H1 (cell line): ENCODE data around the gene APLP2. TPM values are rescaled to one million over a fixed set of nuclear protein-coding genes. Genes with fewer than 3 reads are reported as not detected.

Source experiments
- CHD2 ChIP-seq: IDR thresholded peaks from 2 replicates; pipeline ENCODE4 v1.6.1; 2012; ENCODE audit warnings: low read length, improper control_type of control experiment
- CHD7 ChIP-seq: fragments of 300-600 bp; sonication (generic); IDR thresholded peaks from 2 replicates; pipeline ENCODE4 v1.7.1; 2012; ENCODE audit warnings: low read length, moderate library complexity, mild to moderate bottlenecking, inconsistent platforms; ENCODE audit not compliant: insufficient replicate concordance
- EGR1 ChIP-seq: IDR thresholded peaks from 2 replicates; pipeline ENCODE4 v1.6.1; 2011; ENCODE audit warnings: low read depth, low read length, borderline replicate concordance
- EP300 ChIP-seq, 2 experiments: IDR thresholded peaks; 1 replicate in 1 of 2; 2 replicates in 1 of 2; pipeline ENCODE4 v1.6.1; 2011 to 2012; ENCODE audit warnings: low read depth in 2 of 2, low read length in 2 of 2, mild to moderate bottlenecking in 2 of 2, borderline replicate concordance in 1 of 2, inconsistent platforms in 1 of 2, moderate library complexity in 1 of 2
- PHF8 ChIP-seq: fragments of 200-600 bp; sonication (generic); conservative IDR thresholded peaks from 2 replicates; pipeline ENCODE4 v1.7.1; 2012; ENCODE audit warnings: low read depth, mild to moderate bottlenecking, inconsistent platforms, low read length, moderate library complexity
- YY1 ChIP-seq: IDR thresholded peaks from 2 replicates; pipeline ENCODE4 v1.6.1; 2011; ENCODE audit warnings: low read depth, mild to moderate bottlenecking, low read length
- polyA plus RNA-seq, 7 experiments: library from polyadenylated mRNA; depleted of rRNA in 3 of 7; stranded (reverse) in 5 of 7; unstranded in 2 of 7; fragments of >200 nt in 5 of 7; fragments of 200-250 nt in 2 of 7; gene quantifications; 1 replicate in 5 of 7; 2 replicates in 1 of 7; 4 replicates in 1 of 7; pipeline versions ENCODE4 v1.2.1 to v1.2.3, GENCODE V29; 2011 to 2013; ENCODE audit warnings: missing spikeins in 2 of 7, mixed read lengths in 2 of 7
- total RNA-seq: library from RNA; stranded (reverse); fragmentation: NEBNext Ultra II Directional; extraction: Animal tissue kit (Norgen Biotek cat#: 25700); gene quantifications from 2 replicates; pipeline ENCODE4 v1.2.1, GENCODE V29; 2021

The APLP2 gene
- total and polyA plus RNA-seq, 2 of the 8 experiments (the other 6 are each of a cell fraction or from before 2014, with no cell fraction given), result 222 to 315 TPM

- no peak for TF ChIP-seq CHD7
- TF ChIP-seq YY1, result no peak
- TF ChIP-seq CHD2, result no peak
- TF ChIP-seq EP300 (IDR thresholded peaks at IDR 0.05; ENCODE audit: borderline replicate concordance in 1 of 2, low read depth in 2 of 2, low read length in 2 of 2), result no peak
- TF ChIP-seq PHF8, result no peak
- no peak for TF ChIP-seq EGR1
Measured at GRCh38 chr11:130139401-130139800, 69.7 kb downstream of the APLP2 start (continued).
